ENCODE data around the gene EPC2. TPM values are rescaled to one million over a fixed set of nuclear protein-coding genes. Genes with fewer than 3 reads are reported as not detected.

EPC2 gene
- total and polyA plus RNA-seq, 2 experiments from 2014 or later: 6.3 to 27.0 TPM

GRCh38 chr2:148615381-148615841, 29.1 kb upstream of the EPC2 start:
- no peak for ATAC-seq
- no peaks in the 10 kb centered on the region for H3K27me3 Mint-ChIP-seq (ENCODE audit: insufficient read depth, low read depth, poor library complexity)

More at GRCh38 chr2:148615381-148615841, 29.1 kb upstream of the EPC2 start:
- Histone ChIP-seq H3K27ac (ENCODE audit: low read depth) (peak overlapping the region; percentile 64), H3K4me3 (no peak overlapping the region; the same call in 1 of the 2 replicates), H3K36me3 (ENCODE audit: insufficient read depth) (no peaks in the 10 kb centered on the region), H3K79me2 (replicated peaks; ENCODE audit: insufficient read depth) (no peaks in the 10 kb centered on the region), H3K4me2 (peak overlapping the region; percentile 40), H3F3A (replicated peaks; ENCODE audit: low read depth) (no peaks in the 10 kb centered on the region), H3K27me3 (ENCODE audit: insufficient read depth) (no peaks in the 10 kb centered on the region), H4K20me1 (replicated peaks; ENCODE audit: insufficient read depth) (no peaks in the 10 kb centered on the region), H3K4me1 (ENCODE audit: insufficient read depth) (peaks cover 28% of the 10 kb centered on the region), H3K9me2 (ENCODE audit: insufficient read depth) (0 out of 2 replicates have a peak, but pooled peaks cover 3% of the 10 kb centered on the region), H2AFZ (peak overlapping the region; percentile 61; the same call in 1 of the 2 replicates)
- DNase-seq (ENCODE audit: low spot score): peak; percentile 40
- Mint-ChIP-seq H3K4me1 (peaks cover 25% of the 10 kb centered on the region), H3K36me3 (ENCODE audit: low read depth) (no peaks in the 10 kb centered on the region), H3K9me3 (no peaks in the 10 kb centered on the region), H3K4me3 (no peak overlapping the region), H3K27ac (peak overlapping the region; percentile 40; the same call in 1 of the 2 replicates)
- TF ChIP-seq POLR2AphosphoS5 (IDR thresholded peaks at IDR 0.05; ENCODE audit: low read depth) (no peak), EZH2 (IDR thresholded peaks at IDR 0.05; ENCODE audit: low read depth, unreplicated experiment) (no peak), ZNF331 (CRISPR knock-in tag; IDR thresholded peaks at IDR 0.05; ENCODE audit: low read depth) (no peak), JUNB (IDR thresholded peaks at IDR 0.05; ENCODE audit: unreplicated experiment) (no peak), NANOG (IDR thresholded peaks at IDR 0.05; ENCODE audit: borderline replicate concordance) (no peak), CREB1 (CRISPR knock-in tag; IDR thresholded peaks at IDR 0.05; ENCODE audit: low read depth) (no peak), ZNF114 (CRISPR knock-in tag; IDR thresholded peaks at IDR 0.05) (no peak), STAT1 (IDR thresholded peaks at IDR 0.05; ENCODE audit: unreplicated experiment) (no peak)
- TF ChIP-seq, protein P1, sequence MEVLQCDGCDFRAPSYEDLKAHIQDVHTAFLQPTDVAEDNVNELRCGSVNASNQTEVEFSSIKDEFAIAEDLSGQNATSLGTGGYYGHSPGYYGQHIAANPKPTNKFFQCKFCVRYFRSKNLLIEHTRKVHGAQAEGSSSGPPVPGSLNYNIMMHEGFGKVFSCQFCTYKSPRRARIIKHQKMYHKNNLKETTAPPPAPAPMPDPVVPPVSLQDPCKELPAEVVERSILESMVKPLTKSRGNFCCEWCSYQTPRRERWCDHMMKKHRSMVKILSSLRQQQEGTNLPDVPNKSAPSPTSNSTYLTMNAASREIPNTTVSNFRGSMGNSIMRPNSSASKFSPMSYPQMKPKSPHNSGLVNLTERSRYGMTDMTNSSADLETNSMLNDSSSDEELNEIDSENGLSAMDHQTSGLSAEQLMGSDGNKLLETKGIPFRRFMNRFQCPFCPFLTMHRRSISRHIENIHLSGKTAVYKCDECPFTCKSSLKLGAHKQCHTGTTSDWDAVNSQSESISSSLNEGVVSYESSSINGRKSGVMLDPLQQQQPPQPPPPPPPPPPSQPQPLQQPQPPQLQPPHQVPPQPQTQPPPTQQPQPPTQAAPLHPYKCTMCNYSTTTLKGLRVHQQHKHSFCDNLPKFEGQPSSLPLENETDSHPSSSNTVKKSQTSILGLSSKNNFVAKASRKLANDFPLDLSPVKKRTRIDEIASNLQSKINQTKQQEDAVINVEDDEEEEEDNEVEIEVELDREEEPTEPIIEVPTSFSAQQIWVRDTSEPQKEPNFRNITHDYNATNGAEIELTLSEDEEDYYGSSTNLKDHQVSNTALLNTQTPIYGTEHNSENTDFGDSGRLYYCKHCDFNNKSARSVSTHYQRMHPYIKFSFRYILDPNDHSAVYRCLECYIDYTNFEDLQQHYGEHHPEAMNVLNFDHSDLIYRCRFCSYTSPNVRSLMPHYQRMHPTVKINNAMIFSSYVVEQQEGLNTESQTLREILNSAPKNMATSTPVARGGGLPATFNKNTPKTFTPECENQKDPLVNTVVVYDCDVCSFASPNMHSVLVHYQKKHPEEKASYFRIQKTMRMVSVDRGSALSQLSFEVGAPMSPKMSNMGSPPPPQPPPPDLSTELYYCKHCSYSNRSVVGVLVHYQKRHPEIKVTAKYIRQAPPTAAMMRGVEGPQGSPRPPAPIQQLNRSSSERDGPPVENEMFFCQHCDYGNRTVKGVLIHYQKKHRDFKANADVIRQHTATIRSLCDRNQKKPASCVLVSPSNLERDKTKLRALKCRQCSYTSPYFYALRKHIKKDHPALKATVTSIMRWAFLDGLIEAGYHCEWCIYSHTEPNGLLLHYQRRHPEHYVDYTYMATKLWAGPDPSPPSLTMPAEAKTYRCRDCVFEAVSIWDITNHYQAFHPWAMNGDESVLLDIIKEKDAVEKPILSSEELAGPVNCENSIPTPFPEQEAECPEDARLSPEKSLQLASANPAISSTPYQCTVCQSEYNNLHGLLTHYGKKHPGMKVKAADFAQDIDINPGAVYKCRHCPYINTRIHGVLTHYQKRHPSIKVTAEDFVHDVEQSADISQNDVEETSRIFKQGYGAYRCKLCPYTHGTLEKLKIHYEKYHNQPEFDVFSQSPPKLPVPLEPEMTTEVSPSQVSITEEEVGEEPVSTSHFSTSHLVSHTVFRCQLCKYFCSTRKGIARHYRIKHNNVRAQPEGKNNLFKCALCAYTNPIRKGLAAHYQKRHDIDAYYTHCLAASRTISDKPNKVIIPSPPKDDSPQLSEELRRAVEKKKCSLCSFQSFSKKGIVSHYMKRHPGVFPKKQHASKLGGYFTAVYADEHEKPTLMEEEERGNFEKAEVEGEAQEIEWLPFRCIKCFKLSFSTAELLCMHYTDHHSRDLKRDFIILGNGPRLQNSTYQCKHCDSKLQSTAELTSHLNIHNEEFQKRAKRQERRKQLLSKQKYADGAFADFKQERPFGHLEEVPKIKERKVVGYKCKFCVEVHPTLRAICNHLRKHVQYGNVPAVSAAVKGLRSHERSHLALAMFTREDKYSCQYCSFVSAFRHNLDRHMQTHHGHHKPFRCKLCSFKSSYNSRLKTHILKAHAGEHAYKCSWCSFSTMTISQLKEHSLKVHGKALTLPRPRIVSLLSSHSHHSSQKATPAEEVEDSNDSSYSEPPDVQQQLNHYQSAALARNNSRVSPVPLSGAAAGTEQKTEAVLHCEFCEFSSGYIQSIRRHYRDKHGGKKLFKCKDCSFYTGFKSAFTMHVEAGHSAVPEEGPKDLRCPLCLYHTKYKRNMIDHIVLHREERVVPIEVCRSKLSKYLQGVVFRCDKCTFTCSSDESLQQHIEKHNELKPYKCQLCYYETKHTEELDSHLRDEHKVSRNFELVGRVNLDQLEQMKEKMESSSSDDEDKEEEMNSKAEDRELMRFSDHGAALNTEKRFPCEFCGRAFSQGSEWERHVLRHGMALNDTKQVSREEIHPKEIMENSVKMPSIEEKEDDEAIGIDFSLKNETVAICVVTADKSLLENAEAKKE (CRISPR knock-in tag; IDR thresholded peaks at IDR 0.05): no peak
- TF ChIP-seq, protein P2, sequence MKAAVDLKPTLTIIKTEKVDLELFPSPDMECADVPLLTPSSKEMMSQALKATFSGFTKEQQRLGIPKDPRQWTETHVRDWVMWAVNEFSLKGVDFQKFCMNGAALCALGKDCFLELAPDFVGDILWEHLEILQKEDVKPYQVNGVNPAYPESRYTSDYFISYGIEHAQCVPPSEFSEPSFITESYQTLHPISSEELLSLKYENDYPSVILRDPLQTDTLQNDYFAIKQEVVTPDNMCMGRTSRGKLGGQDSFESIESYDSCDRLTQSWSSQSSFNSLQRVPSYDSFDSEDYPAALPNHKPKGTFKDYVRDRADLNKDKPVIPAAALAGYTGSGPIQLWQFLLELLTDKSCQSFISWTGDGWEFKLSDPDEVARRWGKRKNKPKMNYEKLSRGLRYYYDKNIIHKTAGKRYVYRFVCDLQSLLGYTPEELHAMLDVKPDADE (IDR thresholded peaks at IDR 0.05): no peak
- TF ChIP-seq, protein P3, sequence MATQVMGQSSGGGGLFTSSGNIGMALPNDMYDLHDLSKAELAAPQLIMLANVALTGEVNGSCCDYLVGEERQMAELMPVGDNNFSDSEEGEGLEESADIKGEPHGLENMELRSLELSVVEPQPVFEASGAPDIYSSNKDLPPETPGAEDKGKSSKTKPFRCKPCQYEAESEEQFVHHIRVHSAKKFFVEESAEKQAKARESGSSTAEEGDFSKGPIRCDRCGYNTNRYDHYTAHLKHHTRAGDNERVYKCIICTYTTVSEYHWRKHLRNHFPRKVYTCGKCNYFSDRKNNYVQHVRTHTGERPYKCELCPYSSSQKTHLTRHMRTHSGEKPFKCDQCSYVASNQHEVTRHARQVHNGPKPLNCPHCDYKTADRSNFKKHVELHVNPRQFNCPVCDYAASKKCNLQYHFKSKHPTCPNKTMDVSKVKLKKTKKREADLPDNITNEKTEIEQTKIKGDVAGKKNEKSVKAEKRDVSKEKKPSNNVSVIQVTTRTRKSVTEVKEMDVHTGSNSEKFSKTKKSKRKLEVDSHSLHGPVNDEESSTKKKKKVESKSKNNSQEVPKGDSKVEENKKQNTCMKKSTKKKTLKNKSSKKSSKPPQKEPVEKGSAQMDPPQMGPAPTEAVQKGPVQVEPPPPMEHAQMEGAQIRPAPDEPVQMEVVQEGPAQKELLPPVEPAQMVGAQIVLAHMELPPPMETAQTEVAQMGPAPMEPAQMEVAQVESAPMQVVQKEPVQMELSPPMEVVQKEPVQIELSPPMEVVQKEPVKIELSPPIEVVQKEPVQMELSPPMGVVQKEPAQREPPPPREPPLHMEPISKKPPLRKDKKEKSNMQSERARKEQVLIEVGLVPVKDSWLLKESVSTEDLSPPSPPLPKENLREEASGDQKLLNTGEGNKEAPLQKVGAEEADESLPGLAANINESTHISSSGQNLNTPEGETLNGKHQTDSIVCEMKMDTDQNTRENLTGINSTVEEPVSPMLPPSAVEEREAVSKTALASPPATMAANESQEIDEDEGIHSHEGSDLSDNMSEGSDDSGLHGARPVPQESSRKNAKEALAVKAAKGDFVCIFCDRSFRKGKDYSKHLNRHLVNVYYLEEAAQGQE (IDR thresholded peaks at IDR 0.05; ENCODE audit: unreplicated experiment): no peak

All from GM23338 (cell line).